CD14-positive monocyte (primary cell): ENCODE data around the gene LDAH. TPM values are rescaled to one million over a fixed set of nuclear protein-coding genes. Genes with fewer than 3 reads are reported as not detected.

Source experiments
- DNase-seq, 3 donors: peaks; one replicate each; pipeline ENCODE4 v3.0.0-alpha.2; 2011 to 2022
- H2AFZ ChIP-seq: 2 replicates; pipeline ENCODE4 v1.6.0; 2012; ENCODE audit warnings: mild to moderate bottlenecking, low read depth, low read length, inconsistent platforms; ENCODE audit not compliant: insufficient read depth, poor library complexity, severe bottlenecking
- H3K27ac ChIP-seq, 2 donors: 1 replicate in 1 of 2; 2 replicates in 1 of 2; pipeline ENCODE4 v1.5.1; 2012 to 2013; ENCODE audit warnings: low read length in 2 of 2, control low read depth in 1 of 2, inconsistent platforms in 1 of 2, low read depth in 1 of 2, mild to moderate bottlenecking in 1 of 2
- H3K27me3 ChIP-seq, 2 donors: one replicate each; pipeline versions ENCODE4 v1.6.0 to v1.6.1; 2011 to 2013; ENCODE audit warnings: low read length in 2 of 2; ENCODE audit not compliant: control insufficient read depth in 2 of 2, insufficient read depth in 2 of 2
- H3K36me3 ChIP-seq, 2 donors: replicated peaks in 1 of 2; 1 replicate in 1 of 2; 2 replicates in 1 of 2; pipeline versions ENCODE4 v1.5.1 to v1.6.1; 2012 to 2013; ENCODE audit warnings: low read length in 2 of 2, control low read depth in 1 of 2, inconsistent platforms in 1 of 2, mild to moderate bottlenecking in 1 of 2; ENCODE audit not compliant: insufficient read depth in 2 of 2, control insufficient read depth in 1 of 2
- H3K4me1 ChIP-seq, 2 donors: 1 replicate in 1 of 2; 2 replicates in 1 of 2; pipeline versions ENCODE4 v1.5.1 to v1.6.1; 2012 to 2013; ENCODE audit warnings: low read length in 2 of 2, control low read depth in 1 of 2, inconsistent platforms in 1 of 2, mild to moderate bottlenecking in 1 of 2, moderate library complexity in 1 of 2; ENCODE audit not compliant: insufficient read depth in 2 of 2, control insufficient read depth in 1 of 2
- H3K4me2 ChIP-seq: replicated peaks from 2 replicates; pipeline ENCODE3; 2012; ENCODE audit warnings: low read length, moderate library complexity, mild to moderate bottlenecking; ENCODE audit not compliant: poor library complexity, severe bottlenecking; ENCODE audit errors: extremely low read depth
- H3K4me3 ChIP-seq, 3 experiments: fragments of 200-600 bp in 1 of 3; sonication (generic) in 1 of 3; replicated peaks in 1 of 3; 1 replicate in 2 of 3; 2 replicates in 1 of 3; pipeline ENCODE4 v1.5.1; 2011 to 2013; ENCODE audit warnings: low read length in 3 of 3, mild to moderate bottlenecking in 3 of 3, control low read depth in 2 of 3, low read depth in 2 of 3, inconsistent platforms in 1 of 3, moderate library complexity in 1 of 3
- H3K79me2 ChIP-seq: 2 replicates; pipeline ENCODE4 v1.6.0; 2012; ENCODE audit warnings: mild to moderate bottlenecking, control low read depth, inconsistent platforms, low read length, moderate library complexity; ENCODE audit not compliant: insufficient read depth
- H3K9ac ChIP-seq: 2 replicates; pipeline ENCODE4 v1.6.0; 2017; ENCODE audit warnings: low read length, mild to moderate bottlenecking; ENCODE audit not compliant: insufficient read depth, poor library complexity, severe bottlenecking
- H3K9me3 ChIP-seq, 2 donors: replicated peaks in 1 of 2; 1 replicate in 1 of 2; 2 replicates in 1 of 2; pipeline versions ENCODE4 v1.5.1 to v1.6.1; 2012 to 2013; ENCODE audit warnings: low read length in 2 of 2, control low read depth in 1 of 2; ENCODE audit not compliant: control insufficient read depth in 1 of 2, insufficient read depth in 1 of 2
- H4K20me1 ChIP-seq: 2 replicates; pipeline ENCODE4 v1.6.0; 2012; ENCODE audit warnings: mild to moderate bottlenecking, low read length, control low read depth, moderate library complexity; ENCODE audit not compliant: insufficient read depth
- H3K27ac Mint-ChIP-seq, 7 donors: one replicate each; pipeline ENCODE4 v1.8.0; 2020; ENCODE audit warnings: mild to moderate bottlenecking in 7 of 7, mixed read lengths in 7 of 7, moderate library complexity in 6 of 7, inconsistent platforms in 2 of 7
- H3K27me3 Mint-ChIP-seq, 3 donors: one replicate each; pipeline ENCODE4 v1.8.0; 2021 to 2022; ENCODE audit warnings: low read depth in 3 of 3, mild to moderate bottlenecking in 3 of 3, mixed read lengths in 3 of 3, moderate library complexity in 3 of 3, inconsistent platforms in 1 of 3
- H3K36me3 Mint-ChIP-seq, 2 donors: one replicate each; pipeline ENCODE4 v1.8.0; 2020; ENCODE audit warnings: mixed read lengths in 2 of 2, inconsistent platforms in 1 of 2, mild to moderate bottlenecking in 1 of 2
- H3K4me1 Mint-ChIP-seq: one replicate; pipeline ENCODE4 v1.8.0; 2020; ENCODE audit warnings: mild to moderate bottlenecking, mixed read lengths
- H3K4me3 Mint-ChIP-seq, 2 donors: one replicate each; pipeline ENCODE4 v1.8.0; 2020; ENCODE audit warnings: mild to moderate bottlenecking in 2 of 2, mixed read lengths in 2 of 2, moderate library complexity in 1 of 2
- H3K9me3 Mint-ChIP-seq, 7 donors: one replicate each; pipeline ENCODE4 v1.8.0; 2020 to 2022; ENCODE audit warnings: mixed read lengths in 7 of 7, mild to moderate bottlenecking in 6 of 7, moderate library complexity in 6 of 7, inconsistent platforms in 2 of 7
- CTCF ChIP-seq: fragments of 200-600 bp; IDR thresholded peaks from one replicate; pipeline ENCODE4 v1.8.0; 2022; ENCODE audit warnings: antibody characterized with exemption, mild to moderate bottlenecking
- WGBS: methylation state at CpG from one replicate; pipeline ENCODE4 v1.1.5; 2013; ENCODE audit warnings: missing lambda C conversion rate; ENCODE audit not compliant: insufficient coverage; 5-methylcytosine and 5-hydroxymethylcytosine counted together
- intact Hi-C, 2 donors: fragments of 100-400 bp; cut with micrococcal nuclease; formaldehyde crosslinking; loops; one replicate each; pipeline versions ENCODE4 v1.15.0 to v1.15.1; 2023
- polyA plus RNA-seq, 3 donors: library from polyadenylated mRNA; depleted of rRNA in 1 of 3; unstranded in 2 of 3; stranded (reverse) in 1 of 3; fragments of 300-500 nt in 2 of 3; fragments of >200 nt in 1 of 3; fragmentation: Illumina TruSeq in 2 of 3; gene quantifications; 1 replicate in 2 of 3; 2 replicates in 1 of 3; pipeline ENCODE4 v1.2.3, GENCODE V29; 2012 to 2021

LDAH gene
- polyA plus RNA-seq, 3 donors: 3.7 to 5.7 (median 5.0) TPM

GRCh38 chr2:20737505-20737904 lies 85.4 kb downstream of the LDAH start:
- Histone ChIP-seq H3K27me3 (no peaks in the 10 kb centered on the region), H3K27ac (no peak overlapping the region), H3K36me3 (peaks cover 0 to 3% of the 10 kb centered on the region in 2 donors), H3K9ac (no peak overlapping the region), H3K4me2 (no peak overlapping the region), H3K4me3 (no peak overlapping the region), H3K9me3 (no peaks in the 10 kb centered on the region), H4K20me1 (no peaks in the 10 kb centered on the region), H3K4me1 (peaks cover 0 to 4% of the 10 kb centered on the region in 2 donors), H2AFZ (no peak overlapping the region), H3K79me2 (no peaks in the 10 kb centered on the region)
- peaks cover 0 to 4% (median 0%) of the 10 kb centered on the region in 7 donors for H3K9me3 Mint-ChIP-seq
- intact Hi-C loops: no loop called here
- H3K27me3 Mint-ChIP-seq: no peaks in the 10 kb centered on the region
- no CpG with 5 or more reads among the region's 3 CpGs for WGBS
- no peak overlapping the region for H3K4me3 Mint-ChIP-seq
- peaks cover 8% of the 10 kb centered on the region for H3K4me1 Mint-ChIP-seq
- H3K27ac Mint-ChIP-seq: no peak overlapping the region
- no peak for TF ChIP-seq CTCF
- peaks cover 17 to 29% of the 10 kb centered on the region in 2 donors for H3K36me3 Mint-ChIP-seq
- DNase-seq: no peak

- H3K27ac Mint-ChIP-seq: peak overlapping the region in 2 of 7 donors; percentile 40 to 41
- H3K4me3 Mint-ChIP-seq: peak overlapping the region in 1 of 2 donors; percentile 17
- H3K36me3 Mint-ChIP-seq: peaks cover 1 to 24% of the 10 kb centered on the region in 2 donors
These were observed 94.7 kb downstream of the LDAH start for GRCh38 chr2:20728114-20728758.

More at GRCh38 chr2:20728114-20728758, 94.7 kb downstream of the LDAH start:
- no peaks in the 10 kb centered on the region for H4K20me1 ChIP-seq
- H3K27me3 ChIP-seq: no peaks in the 10 kb centered on the region
- H3K27ac ChIP-seq: no peak overlapping the region
- intact Hi-C loops: no loop called here
- no peak overlapping the region for H2AFZ ChIP-seq
- Mint-ChIP-seq H3K9me3 (peaks cover 0 to 3% (median 0%) of the 10 kb centered on the region in 7 donors), H3K27me3 (peaks cover 0 to 4% (median 0%) of the 10 kb centered on the region in 3 donors), H3K4me1 (peaks cover 10% of the 10 kb centered on the region)
- no peaks in the 10 kb centered on the region for H3K9me3 ChIP-seq
- H3K79me2 ChIP-seq: no peaks in the 10 kb centered on the region
- no peak overlapping the region for H3K4me3 ChIP-seq
- peaks cover 0 to 8% of the 10 kb centered on the region in 2 donors for H3K4me1 ChIP-seq
- no peak overlapping the region for H3K4me2 ChIP-seq
- 100% methylated on average over 1 of the region's 4 CpGs for WGBS
- no peak overlapping the region for H3K9ac ChIP-seq
- DNase-seq: peak in 1 of 3 donors; percentile 7
- peaks cover 0 to 2% of the 10 kb centered on the region in 2 donors for H3K36me3 ChIP-seq
- no peak for TF ChIP-seq CTCF
